Small intestine (tissue), 7 donors: ENCODE data around the gene SEMA5B. TPM values are rescaled to one million over a fixed set of nuclear protein-coding genes. Genes with fewer than 3 reads are reported as not detected.

Source experiments
- DNase-seq, 2 donors: peaks; one replicate each; pipeline versions ENCODE4 v3.0.0 to v3.0.0-alpha.2; 2013
- FAIRE-seq: peaks from 2 replicates; lab custom pipeline; 2012; peaks lifted over from hg19 to GRCh38; lab: Jason Lieb, UNC
- H3K27ac ChIP-seq, 3 donors: one replicate each; pipeline ENCODE4 v1.5.1; 2013; ENCODE audit warnings: low read length in 2 of 3, mild to moderate bottlenecking in 2 of 3, control low read depth in 1 of 3, inconsistent platforms in 1 of 3, low read depth in 1 of 3, moderate library complexity in 1 of 3
- H3K27me3 ChIP-seq, 3 donors: one replicate each; pipeline ENCODE4 v1.6.1; 2013; ENCODE audit warnings: low read length in 3 of 3, inconsistent platforms in 1 of 3; ENCODE audit not compliant: control insufficient read depth in 3 of 3, insufficient read depth in 3 of 3
- H3K36me3 ChIP-seq, 3 donors: one replicate each; pipeline ENCODE4 v1.6.1; 2013; ENCODE audit warnings: low read length in 3 of 3, inconsistent platforms in 1 of 3, low read depth in 1 of 3, mild to moderate bottlenecking in 1 of 3, moderate library complexity in 1 of 3; ENCODE audit not compliant: control insufficient read depth in 3 of 3, insufficient read depth in 2 of 3
- H3K4me1 ChIP-seq, 3 donors: one replicate each; pipeline ENCODE4 v1.6.1; 2013; ENCODE audit warnings: low read length in 2 of 3, inconsistent platforms in 1 of 3, low read depth in 1 of 3, mild to moderate bottlenecking in 1 of 3, moderate library complexity in 1 of 3; ENCODE audit not compliant: control insufficient read depth in 3 of 3, insufficient read depth in 2 of 3
- H3K4me3 ChIP-seq, 3 donors: one replicate each; pipeline ENCODE4 v1.5.1; 2013; ENCODE audit warnings: low read length in 3 of 3, control low read depth in 1 of 3, inconsistent platforms in 1 of 3, low read depth in 1 of 3, mild to moderate bottlenecking in 1 of 3, moderate library complexity in 1 of 3
- H3K9me3 ChIP-seq, 2 donors: one replicate each; pipeline ENCODE4 v1.6.1; 2013; ENCODE audit warnings: low read depth in 1 of 2, low read length in 1 of 2; ENCODE audit not compliant: control insufficient read depth in 2 of 2, insufficient read depth in 1 of 2
- WGBS, 3 donors: extraction: QIAGEN DNeasy Blood & Tissue Kit; methylation state at CpG; one replicate each; pipeline ENCODE4 v1.1.7; 2013; 5-methylcytosine and 5-hydroxymethylcytosine counted together
- polyA plus RNA-seq, 4 donors: library from polyadenylated mRNA; stranded (reverse) in 3 of 4; unstranded in 1 of 4; fragments of 200-250 nt in 3 of 4; fragments of 120-200 nt in 1 of 4; gene quantifications; one replicate each; pipeline versions ENCODE4 v1.2.1 to v1.2.3, GENCODE V29; 2013
- donor health status: healthy with polysubstance abuse.
- donor health status: control.
- donor health status: control.
- donor health status: Bipolar disorder and iron deficiency.
- donor health status: healthy.

Gene SEMA5B
- polyA plus RNA-seq, 4 donors, result 0.75 to 4.0 (median 1.9) TPM; not detected in 1

- no peaks in the 10 kb centered on the region for H3K36me3 ChIP-seq
- DNase-seq (peak; percentile 79 to 80), FAIRE-seq (no peak)
- peaks cover 0 to 20% (median 0%) of the 10 kb centered on the region in 3 donors for H3K4me1 ChIP-seq
- H3K4me3 ChIP-seq, result no peak overlapping the region
- H3K27ac ChIP-seq, result peak overlapping the region in 1 of 3 donors; percentile 67
- WGBS, 3 donors, result 57 to 77% (median 65%) methylated on average over 9 of the region's 9 CpGs
- no peaks in the 10 kb centered on the region for H3K9me3 ChIP-seq
- no peaks in the 10 kb centered on the region for H3K27me3 ChIP-seq
Measured at GRCh38 chr3:122938783-122939425, 88.7 kb downstream of the SEMA5B start.

- peaks cover 0 to 23% (median 0%) of the 10 kb centered on the region in 3 donors for H3K4me1 ChIP-seq
- no peak overlapping the region for H3K4me3 ChIP-seq
- FAIRE-seq (no peak), DNase-seq (no peak)
- H3K27ac ChIP-seq, result no peak overlapping the region
- H3K36me3 ChIP-seq, result no peaks in the 10 kb centered on the region
- H3K27me3 ChIP-seq, result no peaks in the 10 kb centered on the region
- no peaks in the 10 kb centered on the region for H3K9me3 ChIP-seq
- 87 to 94% (median 93%) methylated on average over 4 of the region's 4 CpGs for WGBS, 3 donors
Measured at GRCh38 chr3:122937745-122938144, 89.8 kb downstream of the SEMA5B start.

DNA sequence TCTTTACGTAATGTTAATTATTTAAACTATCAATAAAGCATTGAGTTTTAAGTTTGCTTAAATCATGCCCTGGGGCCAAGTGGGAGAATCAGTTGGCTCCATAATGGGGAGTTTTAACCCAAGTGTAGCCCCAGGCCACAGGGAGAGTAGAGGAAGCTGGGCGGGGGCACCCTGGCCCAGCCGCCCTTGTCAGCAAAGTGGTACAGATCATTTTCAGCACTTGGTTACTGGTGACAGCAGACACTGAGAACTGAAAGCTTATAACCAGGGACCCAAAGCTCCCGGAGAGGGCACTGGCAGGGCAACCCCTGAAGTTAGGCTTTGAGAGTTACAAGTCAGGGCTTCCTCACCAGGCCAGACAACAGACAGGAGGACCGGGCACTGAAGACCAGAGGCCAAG, 90.6 kb downstream of the SEMA5B start:
- DNase-seq (no peak), FAIRE-seq (no peak)
- H3K4me3 ChIP-seq, result no peak overlapping the region
- no peaks in the 10 kb centered on the region for H3K9me3 ChIP-seq
- no peaks in the 10 kb centered on the region for H3K27me3 ChIP-seq
- H3K4me1 ChIP-seq, result peaks cover 0 to 29% (median 0%) of the 10 kb centered on the region in 3 donors
- H3K36me3 ChIP-seq, result no peaks in the 10 kb centered on the region
- H3K27ac ChIP-seq, result no peak overlapping the region
- 84 to 91% (median 84%) methylated on average over 5 of the region's 5 CpGs for WGBS, 3 donors

DNA sequence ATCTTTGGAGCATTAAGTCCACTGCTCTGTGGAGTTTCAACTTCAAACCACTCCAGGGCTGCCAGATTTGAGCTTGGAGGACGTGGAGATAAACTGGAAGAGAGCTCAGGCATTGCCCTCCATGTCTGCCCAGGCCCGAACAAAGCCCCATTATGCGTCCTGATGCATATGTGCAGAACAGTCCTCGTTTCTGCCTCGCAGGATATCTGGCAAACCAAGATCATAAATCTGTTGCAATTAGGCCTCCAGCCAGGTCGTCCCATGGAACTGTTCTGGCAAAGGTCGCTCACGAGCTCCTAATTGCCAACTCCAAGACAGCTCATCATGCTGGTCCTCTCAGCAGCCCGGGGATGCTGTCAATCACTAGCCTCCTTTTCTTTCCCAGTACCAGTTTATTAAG, 91.2 kb downstream of the SEMA5B start:
- FAIRE-seq (no peak), DNase-seq (peak; percentile 25 to 73)
- Histone ChIP-seq H3K9me3 (no peaks in the 10 kb centered on the region), H3K27me3 (no peaks in the 10 kb centered on the region), H3K4me3 (no peak overlapping the region), H3K36me3 (no peaks in the 10 kb centered on the region), H3K4me1 (peaks cover 0 to 33% (median 0%) of the 10 kb centered on the region in 3 donors), H3K27ac (no peak overlapping the region)
- WGBS, 3 donors, result 14 to 45% (median 30%) methylated on average over 9 of the region's 9 CpGs

- no peak for DNase-seq
- WGBS, 3 donors, result 72 to 81% (median 79%) methylated on average over 1 of the region's 1 CpG
Measured at GRCh38 chr3:122934251-122934650, 93.3 kb downstream of the SEMA5B start.

DNA sequence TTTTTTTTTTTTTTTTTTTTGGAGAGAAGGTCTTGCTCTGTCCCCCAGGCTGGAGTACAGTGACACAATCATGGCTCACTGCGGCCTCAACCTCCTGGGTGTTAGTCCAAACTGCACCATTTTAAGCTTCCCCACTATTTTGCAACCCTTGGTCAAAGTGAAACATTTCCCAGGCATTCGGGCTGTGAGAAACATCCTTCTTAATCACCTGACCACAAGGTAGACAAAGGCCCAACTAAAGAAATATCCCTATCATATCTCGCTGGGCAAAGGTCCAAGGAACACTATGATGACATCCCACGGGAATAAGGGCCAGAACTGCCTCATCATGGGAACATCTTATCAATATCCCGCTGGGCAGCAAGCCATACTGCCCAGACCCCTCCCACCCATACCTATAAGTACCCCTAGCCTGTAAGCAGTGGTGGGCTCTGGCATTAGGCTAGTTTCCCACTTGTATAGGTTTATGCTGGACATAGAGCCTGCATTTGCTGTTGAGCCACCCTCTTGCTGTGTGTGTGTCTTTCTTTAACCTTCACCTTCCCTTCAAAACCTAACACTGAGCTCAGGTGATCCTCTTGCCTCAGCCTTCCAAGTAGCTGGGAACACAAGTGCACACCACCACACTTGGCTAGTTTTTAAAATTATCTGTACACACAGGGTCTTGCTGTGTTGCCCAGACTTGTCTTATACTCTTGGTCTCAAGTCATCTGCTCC, 95.2 kb downstream of the SEMA5B start:
- WGBS, 3 donors, result 35 to 61% (median 53%) methylated on average over 5 of the region's 5 CpGs
- Histone ChIP-seq H3K27ac (peak overlapping the region in 1 of 3 donors; percentile 80), H3K36me3 (no peaks in the 10 kb centered on the region), H3K4me3 (no peak overlapping the region), H3K4me1 (peaks cover 0 to 28% (median 0%) of the 10 kb centered on the region in 3 donors), H3K9me3 (no peaks in the 10 kb centered on the region), H3K27me3 (no peaks in the 10 kb centered on the region)
- FAIRE-seq, result no peak
- peak; percentile 70 to 86 for DNase-seq

More at GRCh38 chr3:122934251-122934650, 93.3 kb downstream of the SEMA5B start:
- Histone ChIP-seq H3K4me1 (peaks cover 0 to 34% (median 0%) of the 10 kb centered on the region in 3 donors), H3K36me3 (no peaks in the 10 kb centered on the region), H3K4me3 (no peak overlapping the region), H3K27ac (no peak overlapping the region), H3K27me3 (no peaks in the 10 kb centered on the region), H3K9me3 (no peaks in the 10 kb centered on the region)
- no peak for FAIRE-seq

GRCh38 chr3:122931636-122932035, 95.9 kb downstream of the SEMA5B start:
- no peaks in the 10 kb centered on the region for H3K36me3 ChIP-seq
- H3K4me1 ChIP-seq, result peaks cover 0 to 28% (median 0%) of the 10 kb centered on the region in 3 donors
- no peaks in the 10 kb centered on the region for H3K27me3 ChIP-seq
- no peak for FAIRE-seq
- 86 to 91% (median 90%) methylated on average over 4 of the region's 4 CpGs for WGBS, 3 donors
- peak overlapping the region in 1 of 3 donors; percentile 80 for H3K27ac ChIP-seq
- DNase-seq, result peak in 1 of 2 donors; percentile 48
- H3K9me3 ChIP-seq, result no peaks in the 10 kb centered on the region
- H3K4me3 ChIP-seq, result no peak overlapping the region

DNA sequence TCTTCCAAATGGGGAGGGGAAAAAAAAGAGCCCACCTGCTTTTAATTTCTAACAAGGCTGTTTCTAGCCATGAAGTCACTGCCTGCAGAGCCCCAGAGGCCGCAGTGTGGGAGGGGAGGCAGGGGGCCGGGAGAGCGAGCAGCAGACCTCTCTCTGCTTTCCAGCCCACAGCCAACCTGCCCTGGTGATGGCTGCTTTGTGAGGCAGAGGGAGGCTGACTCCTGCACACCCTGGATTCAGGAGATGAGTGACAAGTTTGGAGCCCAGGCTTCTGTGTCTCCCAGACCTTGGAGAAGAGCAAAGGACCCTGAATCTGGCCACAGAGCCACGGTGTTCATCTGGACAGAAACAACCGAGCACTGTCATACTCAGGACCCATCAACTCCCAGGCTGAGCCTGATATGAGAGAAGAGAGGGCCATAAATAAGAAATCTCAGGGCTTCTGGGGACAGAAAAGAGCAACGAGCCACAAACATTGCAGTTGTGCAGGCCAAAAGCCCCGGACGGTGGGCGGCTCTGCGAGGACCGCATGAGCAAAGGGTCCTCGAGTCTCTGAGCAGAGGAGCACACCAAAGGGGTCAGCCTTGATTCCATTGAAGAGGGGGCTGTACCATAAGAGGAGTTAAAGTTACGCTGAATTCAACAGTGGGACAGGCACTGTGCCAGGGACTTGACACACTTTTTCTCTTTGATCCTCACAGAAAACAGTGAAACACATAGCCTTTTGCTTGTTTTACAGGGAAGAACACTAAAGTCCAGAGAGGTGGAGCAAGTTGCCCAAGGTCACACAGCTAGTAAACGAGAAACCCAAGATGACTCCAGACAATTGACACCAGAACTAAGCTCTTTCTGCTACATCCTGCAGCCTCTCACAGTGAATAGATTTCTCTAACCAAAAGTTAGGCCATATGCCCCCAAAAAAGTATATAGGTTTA, 97.2 kb downstream of the SEMA5B start:
- Histone ChIP-seq H3K4me3 (no peak overlapping the region), H3K9me3 (no peaks in the 10 kb centered on the region), H3K27ac (no peak overlapping the region), H3K36me3 (no peaks in the 10 kb centered on the region), H3K4me1 (peaks cover 0 to 25% (median 0%) of the 10 kb centered on the region in 3 donors), H3K27me3 (no peaks in the 10 kb centered on the region)
- DNase-seq (no peak), FAIRE-seq (no peak)
- 84 to 85% (median 84%) methylated on average over 14 of the region's 14 CpGs for WGBS, 3 donors
